HG02970 (cell line): ENCODE results near the gene IFI27L2.
A peak's percentile ranks its signal among the peaks of the same experiment; 100 is the strongest.

Experiments used
- ATAC-seq: cut with Tn5 transposase; IDR thresholded peaks from one replicate; pipeline ENCODE4 v1.9.1; 2021; ENCODE audit warnings: mild to moderate bottlenecking, moderate library complexity, moderate number of reproducible peaks; ENCODE audit not compliant: unreplicated experiment, low FRiP score

The IFI27L2 gene

GRCh38 chr14:94104731-94105130, 24.7 kb downstream of the IFI27L2 start:
- no peak for ATAC-seq

GRCh38 chr14:94103554-94104150, 25.8 kb downstream of the IFI27L2 start:
- ATAC-seq = no peak

DNA sequence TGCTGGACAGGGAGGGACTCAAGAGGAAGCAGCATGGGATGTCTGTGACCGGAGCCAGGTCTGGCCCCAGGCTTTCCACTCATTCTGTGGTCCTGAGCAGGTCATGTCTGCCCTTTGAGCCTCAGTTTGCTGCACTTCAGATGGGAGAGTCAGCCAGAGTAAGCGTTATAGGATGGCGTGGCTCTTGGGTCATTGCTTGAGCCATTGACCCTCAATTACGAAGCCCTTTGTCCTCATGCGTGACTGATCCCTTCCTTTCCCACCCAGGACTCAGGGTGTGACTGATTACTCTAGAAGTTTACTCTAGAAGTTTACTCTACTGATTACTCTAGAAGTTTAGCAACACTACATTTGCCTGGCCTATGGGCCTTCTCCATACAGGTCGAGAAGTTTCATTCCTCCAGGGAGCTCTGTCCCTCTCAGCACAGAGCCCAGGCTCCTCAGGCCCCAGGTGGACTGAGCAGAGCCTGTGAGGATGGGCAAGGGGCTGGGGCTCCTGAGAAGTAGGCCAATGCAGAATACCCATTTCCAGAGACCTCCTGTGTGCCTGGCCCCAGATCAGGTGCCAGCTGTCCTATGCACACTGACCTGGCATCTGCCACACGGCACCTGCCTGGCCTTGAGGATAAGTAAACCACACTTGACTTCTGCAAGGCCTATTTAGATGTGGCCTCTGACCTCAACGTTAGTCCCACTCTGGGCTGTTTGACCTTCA, 26.5 kb downstream of the IFI27L2 start:
- ATAC-seq = no peak

DNA sequence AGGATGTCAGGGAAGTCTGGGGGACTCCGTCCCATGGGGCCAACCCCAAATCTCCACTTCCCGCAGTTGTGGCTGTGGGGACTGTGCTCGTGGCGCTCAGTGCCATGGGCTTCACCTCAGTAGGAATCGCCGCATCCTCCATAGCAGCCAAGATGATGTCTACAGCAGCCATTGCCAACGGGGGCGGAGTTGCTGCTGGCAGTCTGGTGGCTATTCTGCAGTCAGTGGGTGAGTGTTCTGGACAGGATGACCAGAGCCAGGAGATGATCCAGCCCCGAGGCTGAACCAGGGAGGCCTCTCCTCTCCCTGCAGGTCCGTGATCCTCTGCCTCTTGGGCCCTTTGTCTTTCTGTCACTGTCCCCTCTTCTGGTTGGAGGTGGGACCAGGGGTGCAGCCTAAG, 27.7 kb downstream of the IFI27L2 start:
- no peak for ATAC-seq

DNA sequence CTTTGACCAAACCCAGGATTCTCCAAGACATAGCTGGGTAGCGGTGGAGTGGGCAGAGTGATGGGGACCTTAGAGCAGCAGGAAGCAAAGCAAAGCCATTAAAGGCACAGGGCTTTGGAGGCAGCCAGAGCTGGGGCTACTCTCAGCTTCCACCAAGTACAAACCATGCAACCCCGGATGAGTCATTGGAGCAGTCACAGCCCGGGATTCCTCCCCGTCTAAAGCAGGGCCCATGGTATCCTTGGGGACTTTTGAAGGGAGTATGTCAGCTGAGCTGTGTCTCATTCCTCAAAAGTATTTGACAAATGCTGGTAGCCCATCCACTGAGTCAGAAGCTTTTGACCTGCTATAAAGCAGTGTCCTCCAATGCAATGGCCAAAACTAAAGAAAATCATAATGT, 28.6 kb downstream of the IFI27L2 start:
- ATAC-seq = no peak

GRCh38 chr14:94099006-94099405, 30.4 kb downstream of the IFI27L2 start:
- ATAC-seq = no peak

GRCh38 chr14:94098326-94098992, 30.9 kb downstream of the IFI27L2 start:
- ATAC-seq = no peak

DNA sequence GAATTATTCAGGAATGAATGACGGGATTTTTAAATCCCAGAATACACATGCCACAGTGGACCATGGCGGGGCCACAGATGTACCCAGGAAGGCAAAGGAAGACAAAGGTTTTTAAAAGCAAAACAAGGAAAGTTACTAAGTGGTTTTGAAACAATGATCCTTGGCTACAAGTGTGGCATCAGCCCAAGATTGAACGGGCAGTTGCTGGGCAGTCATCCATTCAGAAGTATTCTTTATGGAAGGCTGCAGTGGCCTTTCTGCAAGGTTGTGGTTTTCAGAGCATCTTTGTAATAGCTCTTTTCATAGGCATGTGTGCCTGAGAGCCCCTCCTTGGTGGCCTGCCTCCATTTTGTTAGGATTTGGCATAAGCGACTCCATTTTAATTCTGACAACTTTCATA, 32.3 kb downstream of the IFI27L2 start:
- ATAC-seq = no peak

DNA sequence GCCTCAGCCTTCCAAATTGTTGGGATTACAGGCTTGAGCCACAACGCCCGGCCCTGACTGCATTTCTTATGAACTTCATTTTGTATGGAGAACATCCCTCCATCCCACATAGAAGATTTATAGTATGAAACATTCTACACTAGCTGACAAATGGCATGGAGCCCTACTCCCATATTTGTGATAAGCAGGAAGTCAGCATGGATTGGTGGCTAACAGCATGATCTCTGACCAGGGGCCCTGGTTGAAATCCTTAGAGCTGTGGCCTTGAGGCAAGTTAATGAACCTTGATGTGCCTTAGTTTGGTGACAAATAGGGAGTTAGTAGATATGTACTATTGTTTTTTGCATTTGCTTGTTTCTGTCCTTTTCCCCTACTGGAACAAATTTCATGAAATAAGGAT, 36.0 kb downstream of the IFI27L2 start:
- ATAC-seq = no peak

- ATAC-seq = no peak
Measured at GRCh38 chr14:94089479-94089878, 39.9 kb downstream of the IFI27L2 start.

- ATAC-seq = no peak
Measured at GRCh38 chr14:94088516-94088915, 40.9 kb downstream of the IFI27L2 start.

DNA sequence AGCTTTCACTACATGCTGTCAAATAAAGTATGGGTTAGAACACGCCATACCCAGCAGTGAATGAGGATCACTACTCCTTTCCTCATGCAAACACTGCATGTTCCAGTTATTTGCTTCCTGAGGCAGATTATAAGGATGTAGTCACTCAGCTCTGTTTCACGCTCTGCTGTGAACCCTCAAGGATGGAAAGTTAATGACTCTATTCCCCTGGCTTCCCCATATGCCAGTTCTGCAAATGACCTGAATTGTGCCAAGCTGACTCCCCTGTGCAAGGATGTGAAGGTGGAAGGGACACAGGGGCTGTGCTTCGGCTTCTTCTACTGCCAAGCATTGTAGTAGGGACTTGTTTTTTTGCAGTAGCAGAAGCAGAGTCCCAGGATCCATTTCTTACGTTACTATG, 41.5 kb downstream of the IFI27L2 start:
- ATAC-seq = no peak

GRCh38 chr14:94081386-94081820, 48.0 kb downstream of the IFI27L2 start:
- peak; percentile 7 for ATAC-seq

DNA sequence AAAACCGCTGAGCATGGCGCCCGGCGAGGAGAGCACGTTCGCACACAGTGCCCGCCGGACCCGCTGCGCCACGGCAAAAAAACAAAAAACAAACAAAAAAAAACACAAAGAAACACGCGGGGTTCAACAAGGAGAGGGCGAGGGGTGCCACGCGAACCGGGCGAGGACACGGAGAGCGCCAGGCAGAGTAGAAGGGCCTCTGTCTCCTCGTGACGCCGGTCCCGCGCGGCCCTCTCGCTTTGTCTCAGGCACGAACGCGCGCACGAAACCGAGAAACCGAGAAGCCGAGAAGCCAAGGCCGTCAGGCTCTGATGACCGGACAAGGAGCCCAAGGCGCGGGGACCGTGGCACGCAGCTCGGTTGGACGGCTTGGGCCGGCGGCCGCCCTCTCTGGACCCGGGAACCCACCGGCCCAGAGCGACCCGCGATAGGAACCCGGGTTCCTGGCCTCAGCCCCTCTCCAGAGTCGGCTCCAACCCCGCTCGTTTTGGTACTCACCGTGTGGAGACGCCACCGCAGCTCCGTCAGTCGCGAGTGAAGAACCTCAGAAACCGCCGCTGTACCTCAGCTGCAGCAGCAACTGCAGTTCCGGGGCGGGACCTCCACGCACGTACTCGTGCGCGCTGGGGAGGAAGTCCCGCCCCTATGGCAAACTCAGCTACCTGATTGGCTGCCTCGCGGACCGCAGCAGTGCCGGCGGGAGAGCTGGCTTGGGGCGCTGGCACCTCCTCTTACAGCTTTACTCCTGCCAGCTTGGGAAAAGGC, 48.6 kb downstream of the IFI27L2 start, which contains the start of the genes DDX24 and IFI27L1:
Gene DDX24 (minus strand): TSS at position 582 of the 765 bp plus-strand sequence. CDS start 1,460 bp downstream, outside the sequence.
Gene IFI27L1 (plus strand): TSS at position 690 of the 765 bp plus-strand sequence. CDS start 15,628 bp downstream, outside the sequence.
- peak; percentile 98 for ATAC-seq

DNA sequence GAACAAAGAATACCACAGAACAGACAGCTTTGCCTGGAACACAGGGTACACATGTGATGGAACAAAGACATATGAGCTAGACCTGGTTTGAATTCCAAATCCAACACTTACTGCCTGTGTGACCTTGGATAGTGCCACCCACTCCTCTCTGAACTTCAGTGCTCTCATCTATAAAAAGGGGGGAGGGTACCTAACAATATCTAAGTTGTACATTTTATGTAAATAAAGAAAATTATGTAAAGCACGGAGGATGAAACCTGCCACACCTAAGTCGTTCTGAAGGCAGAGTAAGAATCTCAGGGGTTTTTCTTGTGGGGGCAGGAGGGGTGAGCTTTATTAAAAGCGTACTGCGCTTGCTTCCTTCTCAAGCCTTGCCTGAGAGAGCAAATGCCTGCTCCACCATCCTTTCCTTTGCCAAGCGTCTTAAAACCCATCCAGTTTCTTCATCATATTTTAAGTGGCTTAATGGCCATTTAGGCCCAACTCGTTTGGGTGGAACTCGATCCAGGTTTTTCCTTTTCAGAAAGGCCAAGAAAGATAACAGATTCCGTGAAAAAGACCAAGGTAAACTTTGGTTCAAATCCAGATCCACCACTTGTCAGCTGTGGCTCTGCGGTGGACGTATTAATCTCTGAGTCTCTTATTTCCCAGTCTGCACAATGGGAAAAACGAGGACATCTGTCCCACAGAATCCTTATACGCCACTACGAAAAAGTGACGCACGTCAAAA, 49.3 kb downstream of the IFI27L2 start:
- no peak for ATAC-seq

DNA sequence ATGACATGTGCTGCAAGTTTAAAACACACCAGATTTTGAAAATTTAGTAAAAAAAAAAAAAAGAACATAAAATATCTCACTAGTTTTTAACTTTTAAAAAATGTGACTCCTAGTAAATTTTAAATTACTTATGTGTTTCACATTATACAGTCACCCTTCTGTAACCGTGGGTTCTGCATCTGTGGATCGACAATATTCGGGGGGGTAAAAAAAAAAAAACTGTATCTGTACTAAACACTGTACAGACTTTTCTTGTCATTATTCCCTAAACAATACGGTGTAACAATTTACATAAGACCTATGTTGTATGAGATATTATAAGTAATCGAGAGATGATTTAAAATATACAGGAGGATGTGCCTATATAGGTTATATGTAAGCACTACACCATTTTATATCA, 51.6 kb downstream of the IFI27L2 start:
- ATAC-seq = no peak
